NCI-H226 (cell line): ENCODE data around the gene TSPYL6.
"Not testable (repeated sequence)": the region's sequence is repeated elsewhere in the genome, so short reads cannot be mapped to it uniquely, and the experiment has no call there.

Experiments
- DNase-seq: peaks from one replicate; pipeline ENCODE4 v3.0.0-alpha.2; 2015

The TSPYL6 gene

GRCh38 chr2:54256091-54256694, at the start of gene TSPYL6:
TSPYL6 (minus strand) TSS chr2:54256229; CDS start chr2:54256151, 78 bp downstream.
- DNase-seq = no peak

GRCh38 chr2:54303631-54304030, 47.6 kb upstream of the TSPYL6 start:
- DNase-seq = no peak

- no peak for DNase-seq
Measured at GRCh38 chr2:54298514-54298913, 42.5 kb upstream of the TSPYL6 start.

GRCh38 chr2:54295911-54296310, 39.9 kb upstream of the TSPYL6 start:
- no peak for DNase-seq

GRCh38 chr2:54294665-54295064, 38.6 kb upstream of the TSPYL6 start:
- not testable (repeated sequence) for DNase-seq

- DNase-seq = no peak
Measured at GRCh38 chr2:54290356-54291025, 34.5 kb upstream of the TSPYL6 start.

GRCh38 chr2:54289917-54290316, 33.9 kb upstream of the TSPYL6 start:
- no peak for DNase-seq

- DNase-seq = no peak
Measured at GRCh38 chr2:54287532-54287931, 31.5 kb upstream of the TSPYL6 start.

GRCh38 chr2:54285451-54285850, 29.4 kb upstream of the TSPYL6 start:
- no peak for DNase-seq

GRCh38 chr2:54284826-54285225, 28.8 kb upstream of the TSPYL6 start:
- no peak for DNase-seq

GRCh38 chr2:54279385-54279784, 23.4 kb upstream of the TSPYL6 start:
- DNase-seq = no peak

GRCh38 chr2:54275541-54275940, 19.5 kb upstream of the TSPYL6 start:
- DNase-seq = no peak

GRCh38 chr2:54274781-54275242, 18.8 kb upstream of the TSPYL6 start:
- no peak for DNase-seq

GRCh38 chr2:54271843-54272627, 16.0 kb upstream of the TSPYL6 start:
- DNase-seq = no peak

GRCh38 chr2:54271189-54271588, 15.2 kb upstream of the TSPYL6 start:
- no peak for DNase-seq

- no peak for DNase-seq
Measured at GRCh38 chr2:54267577-54267976, 11.5 kb upstream of the TSPYL6 start.

GRCh38 chr2:54265081-54265480, 9.1 kb upstream of the TSPYL6 start:
- DNase-seq = not testable (repeated sequence)

GRCh38 chr2:54262015-54262765, 6.2 kb upstream of the TSPYL6 start:
- DNase-seq = no peak

- DNase-seq = no peak
Measured at GRCh38 chr2:54261537-54261936, 5.5 kb upstream of the TSPYL6 start.

- DNase-seq = no peak
Measured at GRCh38 chr2:54260241-54260595, 4.2 kb upstream of the TSPYL6 start.

- DNase-seq = no peak
Measured at GRCh38 chr2:54259413-54260240, 3.6 kb upstream of the TSPYL6 start.

- DNase-seq = no peak
Measured at GRCh38 chr2:54258166-54258565, 2.1 kb upstream of the TSPYL6 start.
